ENCODE data around the gene SLC7A1.

Gene SLC7A1

GRCh38 chr13:29510651-29511084 is 84.8 kb downstream of the SLC7A1 start:
- DNase-seq (ENCODE audit: low spot score), result no peak

GRCh38 chr13:29509999-29510589 is 85.4 kb downstream of the SLC7A1 start:
- no peak for DNase-seq (ENCODE audit: low spot score)

GRCh38 chr13:29508876-29509252 is 86.6 kb downstream of the SLC7A1 start:
- no peak for DNase-seq (ENCODE audit: low spot score)

- peak; percentile 93 for DNase-seq (ENCODE audit: low spot score)
Measured at GRCh38 chr13:29508130-29508875, 87.2 kb downstream of the SLC7A1 start.

- no peak for DNase-seq (ENCODE audit: low spot score)
Measured at GRCh38 chr13:29507356-29507755, 88.1 kb downstream of the SLC7A1 start.

- DNase-seq (ENCODE audit: low spot score), result no peak
Measured at GRCh38 chr13:29505950-29506349, 89.5 kb downstream of the SLC7A1 start.

- DNase-seq (ENCODE audit: low spot score), result no peak
Measured at GRCh38 chr13:29505511-29505910, 90.0 kb downstream of the SLC7A1 start.

GRCh38 chr13:29504691-29505090 is 90.8 kb downstream of the SLC7A1 start:
- no peak for DNase-seq (ENCODE audit: low spot score)

- DNase-seq (ENCODE audit: low spot score), result peak; percentile 66
Measured at GRCh38 chr13:29503041-29503837, 92.2 kb downstream of the SLC7A1 start.

GRCh38 chr13:29502391-29503008 is 93.0 kb downstream of the SLC7A1 start:
- DNase-seq (ENCODE audit: low spot score), result no peak

GRCh38 chr13:29501674-29502073 is 93.8 kb downstream of the SLC7A1 start:
- DNase-seq (ENCODE audit: low spot score), result no peak

- no peak for DNase-seq (ENCODE audit: low spot score)
Measured at GRCh38 chr13:29500386-29500785, 95.1 kb downstream of the SLC7A1 start.

GRCh38 chr13:29499506-29500165 is 95.9 kb downstream of the SLC7A1 start:
- DNase-seq (ENCODE audit: low spot score), result no peak

- DNase-seq (ENCODE audit: low spot score), result no peak
Measured at GRCh38 chr13:29498426-29499040, 97.0 kb downstream of the SLC7A1 start.

GRCh38 chr13:29497137-29497654 is 98.3 kb downstream of the SLC7A1 start:
- peak; percentile 82 for DNase-seq (ENCODE audit: low spot score)

- DNase-seq (ENCODE audit: low spot score), result no peak
Measured at GRCh38 chr13:29496241-29496712, 99.2 kb downstream of the SLC7A1 start.

- no peak for DNase-seq (ENCODE audit: low spot score)
Measured at GRCh38 chr13:29494520-29494919, 101.0 kb downstream of the SLC7A1 start.

- no peak for DNase-seq (ENCODE audit: low spot score)
Measured at GRCh38 chr13:29493796-29494195, 101.7 kb downstream of the SLC7A1 start.

GRCh38 chr13:29491248-29491647 is 104.2 kb downstream of the SLC7A1 start:
- DNase-seq (ENCODE audit: low spot score), result no peak

- no peak for DNase-seq (ENCODE audit: low spot score)
Measured at GRCh38 chr13:29490561-29490885, 105.0 kb downstream of the SLC7A1 start.
